ENCODE measurements around the gene BAG3. TPM values are rescaled to one million over a fixed set of nuclear protein-coding genes. Genes with fewer than 3 reads are reported as not detected.

Gene BAG3
- total RNA-seq, 1 experiment from 2014 or later: 131 TPM

Other genes starting within 250 kb of the BAG3 start
- 68.6 TPM for gene RGS10, start 108.7 kb upstream of the BAG3 start, total RNA-seq (2021; ENCODE audit: unreplicated experiment)
- gene TIAL1, start 54.4 kb upstream of the BAG3 start, total RNA-seq (2021; ENCODE audit: unreplicated experiment): 236 TPM
- gene INPP5F, start 74.7 kb downstream of the BAG3 start, total RNA-seq (2021; ENCODE audit: unreplicated experiment): 26.7 TPM
- 94.5 TPM for gene MCMBP, start 221.5 kb downstream of the BAG3 start, total RNA-seq (2021; ENCODE audit: unreplicated experiment)
- 132 TPM for gene SEC23IP, start 241.3 kb downstream of the BAG3 start, total RNA-seq (2021; ENCODE audit: unreplicated experiment)

Measured in Panc1 (cell line).